Measurements from ENCODE around the gene OTOG.
"Not testable (repeated sequence)": the region's sequence is repeated elsewhere in the genome, so short reads cannot be mapped to it uniquely, and the experiment has no call there.

The OTOG gene

GRCh38 chr11:17612221-17613188 lies 65.4 kb downstream of the OTOG start:
- Histone ChIP-seq H3K4me1 (ENCODE audit: insufficient read depth, low read length) (no peaks in the 10 kb centered on the region), H3K27me3 (ENCODE audit: insufficient read depth, low read length) (no peaks in the 10 kb centered on the region; the same call in 1 of the 2 replicates), H3K36me3 (ENCODE audit: insufficient read depth, low read depth, low read length) (no peaks in the 10 kb centered on the region), H3K9me3 (ENCODE audit: insufficient read depth, low read depth, low read length) (no peaks in the 10 kb centered on the region), H3K27ac (ENCODE audit: low read length) (no peak overlapping the region), H3K4me3 (ENCODE audit: low read length) (no peak overlapping the region), H3K9ac (ENCODE audit: low read depth, low read length) (no peak overlapping the region)

GRCh38 chr11:17613428-17613962 lies 66.4 kb downstream of the OTOG start:
- no peak overlapping the region for H3K9ac ChIP-seq (ENCODE audit: low read depth, low read length)
- H3K4me3 ChIP-seq (ENCODE audit: low read length): no peak overlapping the region
- no peaks in the 10 kb centered on the region; the same call in 1 of the 2 replicates for H3K27me3 ChIP-seq (ENCODE audit: insufficient read depth, low read length)
- H3K36me3 ChIP-seq (ENCODE audit: insufficient read depth, low read depth, low read length): no peaks in the 10 kb centered on the region
- H3K27ac ChIP-seq (ENCODE audit: low read length): no peak overlapping the region
- H3K4me1 ChIP-seq (ENCODE audit: insufficient read depth, low read length): no peaks in the 10 kb centered on the region
- H3K9me3 ChIP-seq (ENCODE audit: insufficient read depth, low read depth, low read length): no peaks in the 10 kb centered on the region; the same call in 1 of the 2 replicates

- Histone ChIP-seq H3K9me3 (ENCODE audit: insufficient read depth, low read depth, low read length) (no peaks in the 10 kb centered on the region; the same call in 1 of the 2 replicates), H3K4me3 (ENCODE audit: low read length) (no peak overlapping the region), H3K36me3 (ENCODE audit: insufficient read depth, low read depth, low read length) (no peaks in the 10 kb centered on the region), H3K27me3 (ENCODE audit: insufficient read depth, low read length) (no peaks in the 10 kb centered on the region; the same call in 1 of the 2 replicates), H3K9ac (ENCODE audit: low read depth, low read length) (no peak overlapping the region), H3K27ac (ENCODE audit: low read length) (no peak overlapping the region), H3K4me1 (ENCODE audit: insufficient read depth, low read length) (no peaks in the 10 kb centered on the region)
These were observed 66.9 kb downstream of the OTOG start for GRCh38 chr11:17613983-17614382.

- not testable (repeated sequence) for H3K4me3 ChIP-seq (ENCODE audit: low read length); H3K36me3 ChIP-seq (ENCODE audit: insufficient read depth, low read depth, low read length); H3K9ac ChIP-seq (ENCODE audit: low read depth, low read length); H3K27me3 ChIP-seq (ENCODE audit: insufficient read depth, low read length); H3K9me3 ChIP-seq (ENCODE audit: insufficient read depth, low read depth, low read length); H3K4me1 ChIP-seq (ENCODE audit: insufficient read depth, low read length); H3K27ac ChIP-seq (ENCODE audit: low read length)
These were observed 75.7 kb downstream of the OTOG start for GRCh38 chr11:17622711-17623110.

GRCh38 chr11:17629113-17629512 lies 82.1 kb downstream of the OTOG start:
- H3K36me3 ChIP-seq (ENCODE audit: insufficient read depth, low read depth, low read length): no peaks in the 10 kb centered on the region
- H3K4me3 ChIP-seq (ENCODE audit: low read length): no peak overlapping the region
- H3K4me1 ChIP-seq (ENCODE audit: insufficient read depth, low read length): no peaks in the 10 kb centered on the region
- no peaks in the 10 kb centered on the region for H3K9me3 ChIP-seq (ENCODE audit: insufficient read depth, low read depth, low read length)
- no peak overlapping the region for H3K9ac ChIP-seq (ENCODE audit: low read depth, low read length)
- peaks cover 5% of the 10 kb centered on the region; the same call in 1 of the 2 replicates for H3K27me3 ChIP-seq (ENCODE audit: insufficient read depth, low read length)
- no peak overlapping the region for H3K27ac ChIP-seq (ENCODE audit: low read length)

GRCh38 chr11:17630936-17631335 lies 83.9 kb downstream of the OTOG start:
- Histone ChIP-seq H3K36me3 (ENCODE audit: insufficient read depth, low read depth, low read length) (no peaks in the 10 kb centered on the region), H3K4me1 (ENCODE audit: insufficient read depth, low read length) (no peaks in the 10 kb centered on the region), H3K9ac (ENCODE audit: low read depth, low read length) (no peak overlapping the region), H3K4me3 (ENCODE audit: low read length) (no peak overlapping the region), H3K27ac (ENCODE audit: low read length) (no peak overlapping the region), H3K27me3 (ENCODE audit: insufficient read depth, low read length) (peaks cover 5% of the 10 kb centered on the region; the same call in 1 of the 2 replicates), H3K9me3 (ENCODE audit: insufficient read depth, low read depth, low read length) (no peaks in the 10 kb centered on the region)

GRCh38 chr11:17631702-17632365 lies 84.8 kb downstream of the OTOG start:
- Histone ChIP-seq H3K9ac (ENCODE audit: low read depth, low read length) (no peak overlapping the region), H3K27me3 (ENCODE audit: insufficient read depth, low read length) (no peaks in the 10 kb centered on the region), H3K36me3 (ENCODE audit: insufficient read depth, low read depth, low read length) (no peaks in the 10 kb centered on the region), H3K27ac (ENCODE audit: low read length) (no peak overlapping the region), H3K4me3 (ENCODE audit: low read length) (no peak overlapping the region), H3K4me1 (ENCODE audit: insufficient read depth, low read length) (no peaks in the 10 kb centered on the region), H3K9me3 (ENCODE audit: insufficient read depth, low read depth, low read length) (no peaks in the 10 kb centered on the region)

GRCh38 chr11:17633279-17633986 lies 86.4 kb downstream of the OTOG start:
- Histone ChIP-seq H3K4me1 (ENCODE audit: insufficient read depth, low read length) (no peaks in the 10 kb centered on the region), H3K4me3 (ENCODE audit: low read length) (no peak overlapping the region), H3K36me3 (ENCODE audit: insufficient read depth, low read depth, low read length) (no peaks in the 10 kb centered on the region), H3K9me3 (ENCODE audit: insufficient read depth, low read depth, low read length) (no peaks in the 10 kb centered on the region), H3K27ac (ENCODE audit: low read length) (no peak overlapping the region), H3K27me3 (ENCODE audit: insufficient read depth, low read length) (no peaks in the 10 kb centered on the region; the same call in 1 of the 2 replicates), H3K9ac (ENCODE audit: low read depth, low read length) (no peak overlapping the region)

- Histone ChIP-seq H3K9ac (ENCODE audit: low read depth, low read length) (no peak overlapping the region), H3K4me3 (ENCODE audit: low read length) (no peak overlapping the region), H3K27ac (ENCODE audit: low read length) (no peak overlapping the region), H3K36me3 (ENCODE audit: insufficient read depth, low read depth, low read length) (no peaks in the 10 kb centered on the region), H3K4me1 (ENCODE audit: insufficient read depth, low read length) (no peaks in the 10 kb centered on the region), H3K9me3 (ENCODE audit: insufficient read depth, low read depth, low read length) (no peaks in the 10 kb centered on the region), H3K27me3 (ENCODE audit: insufficient read depth, low read length) (no peaks in the 10 kb centered on the region; the same call in 1 of the 2 replicates)
These were observed 87.1 kb downstream of the OTOG start for GRCh38 chr11:17633987-17634775.

- H3K9me3 ChIP-seq (ENCODE audit: insufficient read depth, low read depth, low read length): no peaks in the 10 kb centered on the region
- H3K36me3 ChIP-seq (ENCODE audit: insufficient read depth, low read depth, low read length): no peaks in the 10 kb centered on the region
- H3K4me1 ChIP-seq (ENCODE audit: insufficient read depth, low read length): no peaks in the 10 kb centered on the region
- H3K9ac ChIP-seq (ENCODE audit: low read depth, low read length): no peak overlapping the region
- H3K27me3 ChIP-seq (ENCODE audit: insufficient read depth, low read length): no peaks in the 10 kb centered on the region; the same call in 1 of the 2 replicates
- no peak overlapping the region for H3K4me3 ChIP-seq (ENCODE audit: low read length)
- no peak overlapping the region for H3K27ac ChIP-seq (ENCODE audit: low read length)
These were observed 87.9 kb downstream of the OTOG start for GRCh38 chr11:17634776-17635550.

Data from iPS-20b (cell line).